ENCODE results near the gene LYSMD2. TPM values are rescaled to one million over a fixed set of nuclear protein-coding genes. Genes with fewer than 3 reads are reported as not detected.
A peak's percentile ranks its signal among the peaks of the same experiment; 100 is the strongest.

Gene LYSMD2
- total and polyA plus RNA-seq, 2 experiments from 2014 or later: 5.4 to 5.9 TPM

DNA sequence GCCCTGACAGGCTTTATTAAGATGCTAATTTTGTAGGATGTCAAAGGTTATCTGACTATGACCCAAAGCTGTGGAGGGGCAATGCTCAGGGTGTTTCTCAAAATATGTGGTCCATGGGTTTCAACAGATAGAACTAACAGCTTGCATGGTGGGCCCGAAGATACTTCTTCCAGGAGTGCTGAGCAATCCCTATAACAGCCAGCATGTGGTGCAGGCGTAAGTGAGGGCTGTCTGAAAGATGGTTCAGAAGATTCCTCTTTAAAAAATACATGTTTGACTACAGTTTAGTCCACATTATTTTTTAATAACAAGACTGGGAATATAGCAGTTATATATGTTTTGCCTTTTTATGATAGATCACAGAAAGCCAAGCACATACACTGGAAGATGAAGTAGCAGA, 48.6 kb downstream of the LYSMD2 start (continued):
- TF ChIP-seq, protein P1, sequence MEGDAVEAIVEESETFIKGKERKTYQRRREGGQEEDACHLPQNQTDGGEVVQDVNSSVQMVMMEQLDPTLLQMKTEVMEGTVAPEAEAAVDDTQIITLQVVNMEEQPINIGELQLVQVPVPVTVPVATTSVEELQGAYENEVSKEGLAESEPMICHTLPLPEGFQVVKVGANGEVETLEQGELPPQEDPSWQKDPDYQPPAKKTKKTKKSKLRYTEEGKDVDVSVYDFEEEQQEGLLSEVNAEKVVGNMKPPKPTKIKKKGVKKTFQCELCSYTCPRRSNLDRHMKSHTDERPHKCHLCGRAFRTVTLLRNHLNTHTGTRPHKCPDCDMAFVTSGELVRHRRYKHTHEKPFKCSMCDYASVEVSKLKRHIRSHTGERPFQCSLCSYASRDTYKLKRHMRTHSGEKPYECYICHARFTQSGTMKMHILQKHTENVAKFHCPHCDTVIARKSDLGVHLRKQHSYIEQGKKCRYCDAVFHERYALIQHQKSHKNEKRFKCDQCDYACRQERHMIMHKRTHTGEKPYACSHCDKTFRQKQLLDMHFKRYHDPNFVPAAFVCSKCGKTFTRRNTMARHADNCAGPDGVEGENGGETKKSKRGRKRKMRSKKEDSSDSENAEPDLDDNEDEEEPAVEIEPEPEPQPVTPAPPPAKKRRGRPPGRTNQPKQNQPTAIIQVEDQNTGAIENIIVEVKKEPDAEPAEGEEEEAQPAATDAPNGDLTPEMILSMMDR (conservative IDR thresholded peaks at IDR 0.05; ENCODE audit: low read depth in 2 of 2): peak; percentile 12 to 16; a peak in 1 of 4 replicates
- TF ChIP-seq NANOG (IDR thresholded peaks at IDR 0.05; ENCODE audit: borderline replicate concordance): no peak
- no peak for TF ChIP-seq EZH2 (IDR thresholded peaks at IDR 0.05; ENCODE audit: low read depth, unreplicated experiment)

DNA sequence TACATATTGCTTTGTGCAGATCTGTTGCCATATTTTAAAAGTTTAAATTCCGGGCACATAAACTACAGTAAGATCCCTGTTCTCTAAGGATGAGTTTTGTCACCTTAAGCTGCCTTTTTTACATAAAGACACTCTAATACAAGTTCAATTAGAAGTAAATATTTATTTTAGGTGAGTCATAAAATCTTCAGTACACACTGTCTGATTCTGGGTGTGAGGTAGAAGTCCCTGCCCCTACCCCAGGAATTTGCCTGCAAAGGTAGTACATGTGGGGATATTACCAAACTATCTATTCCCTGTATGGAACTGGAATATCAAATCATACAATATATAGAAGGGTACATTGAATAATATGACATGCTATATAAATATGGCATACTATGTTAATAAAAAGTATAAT, 49.9 kb downstream of the LYSMD2 start:
- DNase-seq (ENCODE audit: low spot score): no peak
- no peak overlapping the region for H3K27ac Mint-ChIP-seq
- no peak overlapping the region for H3K4me3 Mint-ChIP-seq
- H3K27ac ChIP-seq (ENCODE audit: low read depth): no peak overlapping the region
- no peaks in the 10 kb centered on the region for H3K9me3 Mint-ChIP-seq
- H3K4me2 ChIP-seq: no peak overlapping the region
- no peak overlapping the region for H3K4me3 ChIP-seq
- H3F3A ChIP-seq (replicated peaks; ENCODE audit: low read depth): no peaks in the 10 kb centered on the region
- H3K27me3 Mint-ChIP-seq (ENCODE audit: insufficient read depth, low read depth, poor library complexity): no peaks in the 10 kb centered on the region
- no peaks in the 10 kb centered on the region for H4K20me1 ChIP-seq (replicated peaks; ENCODE audit: insufficient read depth)
- H3K4me1 ChIP-seq (ENCODE audit: insufficient read depth): peaks cover 2% of the 10 kb centered on the region
- no peaks in the 10 kb centered on the region for H3K9me2 ChIP-seq (ENCODE audit: insufficient read depth)
- H3K4me1 Mint-ChIP-seq: peaks cover 6% of the 10 kb centered on the region; the same call in 2 of the 3 replicates
- no peak for ATAC-seq
- H3K36me3 Mint-ChIP-seq (ENCODE audit: low read depth): peaks cover 34% of the 10 kb centered on the region
- H2AFZ ChIP-seq: no peak overlapping the region
- H3K36me3 ChIP-seq (ENCODE audit: insufficient read depth): no peaks in the 10 kb centered on the region
- H3K79me2 ChIP-seq (replicated peaks; ENCODE audit: insufficient read depth): peaks cover under 1% of the 10 kb centered on the region; the same call in 1 of the 2 replicates
- H3K27me3 ChIP-seq (ENCODE audit: insufficient read depth): no peaks in the 10 kb centered on the region
- TF ChIP-seq EZH2 (IDR thresholded peaks at IDR 0.05; ENCODE audit: low read depth, unreplicated experiment): no peak
- TF ChIP-seq POLR2AphosphoS5 (IDR thresholded peaks at IDR 0.05; ENCODE audit: low read depth): no peak
- no peak for TF ChIP-seq ZNF114 (CRISPR knock-in tag; IDR thresholded peaks at IDR 0.05)
- TF ChIP-seq, protein P2, sequence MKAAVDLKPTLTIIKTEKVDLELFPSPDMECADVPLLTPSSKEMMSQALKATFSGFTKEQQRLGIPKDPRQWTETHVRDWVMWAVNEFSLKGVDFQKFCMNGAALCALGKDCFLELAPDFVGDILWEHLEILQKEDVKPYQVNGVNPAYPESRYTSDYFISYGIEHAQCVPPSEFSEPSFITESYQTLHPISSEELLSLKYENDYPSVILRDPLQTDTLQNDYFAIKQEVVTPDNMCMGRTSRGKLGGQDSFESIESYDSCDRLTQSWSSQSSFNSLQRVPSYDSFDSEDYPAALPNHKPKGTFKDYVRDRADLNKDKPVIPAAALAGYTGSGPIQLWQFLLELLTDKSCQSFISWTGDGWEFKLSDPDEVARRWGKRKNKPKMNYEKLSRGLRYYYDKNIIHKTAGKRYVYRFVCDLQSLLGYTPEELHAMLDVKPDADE (IDR thresholded peaks at IDR 0.05): no peak
- no peak for TF ChIP-seq EZH2phosphoT487 (IDR thresholded peaks at IDR 0.05; ENCODE audit: unreplicated experiment)
- no peak for TF ChIP-seq ZNF331 (CRISPR knock-in tag; IDR thresholded peaks at IDR 0.05; ENCODE audit: low read depth)
- no peak for TF ChIP-seq JUNB (IDR thresholded peaks at IDR 0.05; ENCODE audit: unreplicated experiment)
- no peak for TF ChIP-seq NANOG (IDR thresholded peaks at IDR 0.05; ENCODE audit: borderline replicate concordance)
- TF ChIP-seq, protein P1 (conservative IDR thresholded peaks at IDR 0.05; ENCODE audit: low read depth in 2 of 2): no peak
- no peak for TF ChIP-seq STAT1 (IDR thresholded peaks at IDR 0.05; ENCODE audit: unreplicated experiment)
- no peak for TF ChIP-seq CREB1 (CRISPR knock-in tag; IDR thresholded peaks at IDR 0.05; ENCODE audit: low read depth)
- TF ChIP-seq, protein P3, sequence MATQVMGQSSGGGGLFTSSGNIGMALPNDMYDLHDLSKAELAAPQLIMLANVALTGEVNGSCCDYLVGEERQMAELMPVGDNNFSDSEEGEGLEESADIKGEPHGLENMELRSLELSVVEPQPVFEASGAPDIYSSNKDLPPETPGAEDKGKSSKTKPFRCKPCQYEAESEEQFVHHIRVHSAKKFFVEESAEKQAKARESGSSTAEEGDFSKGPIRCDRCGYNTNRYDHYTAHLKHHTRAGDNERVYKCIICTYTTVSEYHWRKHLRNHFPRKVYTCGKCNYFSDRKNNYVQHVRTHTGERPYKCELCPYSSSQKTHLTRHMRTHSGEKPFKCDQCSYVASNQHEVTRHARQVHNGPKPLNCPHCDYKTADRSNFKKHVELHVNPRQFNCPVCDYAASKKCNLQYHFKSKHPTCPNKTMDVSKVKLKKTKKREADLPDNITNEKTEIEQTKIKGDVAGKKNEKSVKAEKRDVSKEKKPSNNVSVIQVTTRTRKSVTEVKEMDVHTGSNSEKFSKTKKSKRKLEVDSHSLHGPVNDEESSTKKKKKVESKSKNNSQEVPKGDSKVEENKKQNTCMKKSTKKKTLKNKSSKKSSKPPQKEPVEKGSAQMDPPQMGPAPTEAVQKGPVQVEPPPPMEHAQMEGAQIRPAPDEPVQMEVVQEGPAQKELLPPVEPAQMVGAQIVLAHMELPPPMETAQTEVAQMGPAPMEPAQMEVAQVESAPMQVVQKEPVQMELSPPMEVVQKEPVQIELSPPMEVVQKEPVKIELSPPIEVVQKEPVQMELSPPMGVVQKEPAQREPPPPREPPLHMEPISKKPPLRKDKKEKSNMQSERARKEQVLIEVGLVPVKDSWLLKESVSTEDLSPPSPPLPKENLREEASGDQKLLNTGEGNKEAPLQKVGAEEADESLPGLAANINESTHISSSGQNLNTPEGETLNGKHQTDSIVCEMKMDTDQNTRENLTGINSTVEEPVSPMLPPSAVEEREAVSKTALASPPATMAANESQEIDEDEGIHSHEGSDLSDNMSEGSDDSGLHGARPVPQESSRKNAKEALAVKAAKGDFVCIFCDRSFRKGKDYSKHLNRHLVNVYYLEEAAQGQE (IDR thresholded peaks at IDR 0.05; ENCODE audit: unreplicated experiment): no peak
